Measurements from ENCODE around the gene DCAF10. TPM values are rescaled to one million over a fixed set of nuclear protein-coding genes. Genes with fewer than 3 reads are reported as not detected.
"Not testable (repeated sequence)": the region's sequence is repeated elsewhere in the genome, so short reads cannot be mapped to it uniquely, and the experiment has no call there.

DCAF10 gene
- total and polyA plus RNA-seq, 2 experiments from 2014 or later, result 15.8 to 20.9 TPM

DNA sequence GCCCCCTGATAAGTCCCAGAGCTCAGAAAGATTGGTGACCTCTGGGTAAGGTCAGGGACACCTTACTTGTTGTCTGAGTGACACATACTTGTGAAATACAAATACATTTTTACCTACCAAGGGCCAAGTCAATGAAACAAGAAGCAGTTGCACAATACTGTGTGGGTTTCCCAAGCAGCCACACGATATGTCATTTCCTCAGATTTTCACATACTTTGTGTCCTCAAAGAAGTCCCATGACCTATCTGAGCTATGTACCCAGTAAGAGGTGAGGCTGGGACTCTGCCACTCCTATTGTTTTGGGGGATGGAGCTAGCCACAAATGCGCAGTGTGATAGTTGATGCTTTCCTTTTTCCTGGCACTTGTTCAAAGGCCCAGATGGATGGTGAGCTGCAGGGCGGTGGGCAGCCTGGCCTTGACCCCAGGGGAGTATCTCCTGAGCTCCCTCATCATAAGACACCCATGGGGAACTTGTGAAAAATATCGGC, 108.1 kb downstream of the DCAF10 start:
- H3F3A ChIP-seq (ENCODE audit: insufficient read depth), result no peaks in the 10 kb centered on the region
- in situ Hi-C loops (cut with MboI), result loop anchor here (10.0 kb wide), 2 partner anchors 256 to 436 kb away; no protein-coding TSS in a partner anchor
- H3K4me2 ChIP-seq (ENCODE audit: unreplicated experiment), result no peak overlapping the region
- H3K9ac ChIP-seq, result no peak overlapping the region
- TF ChIP-seq EZH2phosphoT487 (IDR thresholded peaks at IDR 0.05; ENCODE audit: insufficient read depth, low read depth) (no peak), EZH2 (IDR thresholded peaks at IDR 0.05; ENCODE audit: insufficient read depth, poor library complexity, severe bottlenecking) (no peak)
- H3K79me2 ChIP-seq (ENCODE audit: insufficient read depth), result no peaks in the 10 kb centered on the region
- peaks cover 13% of the 10 kb centered on the region for H3K4me1 ChIP-seq (ENCODE audit: insufficient read depth)
- H3K9me2 ChIP-seq (ENCODE audit: insufficient read depth), result no peaks in the 10 kb centered on the region
- no peaks in the 10 kb centered on the region for H4K20me1 ChIP-seq (ENCODE audit: insufficient read depth)
- no peaks in the 10 kb centered on the region for H3K27me3 ChIP-seq (replicated peaks; ENCODE audit: insufficient read depth)
- DNase-seq, result peak; percentile 71
- no peak overlapping the region for H3K27ac ChIP-seq
- no peak overlapping the region for H2AFZ ChIP-seq
- no peak overlapping the region for H3K4me3 ChIP-seq
- 65 to 67% methylated on average over 4 of the region's 4 CpGs for WGBS, 2 experiments (ENCODE audit: low coverage in 1 of 2, low lambda C conversion rate in 2 of 2, missing lambda C conversion rate in 2 of 2)
- no peaks in the 10 kb centered on the region for H3K36me3 ChIP-seq (ENCODE audit: low read depth)
- H3K9me3 ChIP-seq (ENCODE audit: low read depth), result no peaks in the 10 kb centered on the region

DNA sequence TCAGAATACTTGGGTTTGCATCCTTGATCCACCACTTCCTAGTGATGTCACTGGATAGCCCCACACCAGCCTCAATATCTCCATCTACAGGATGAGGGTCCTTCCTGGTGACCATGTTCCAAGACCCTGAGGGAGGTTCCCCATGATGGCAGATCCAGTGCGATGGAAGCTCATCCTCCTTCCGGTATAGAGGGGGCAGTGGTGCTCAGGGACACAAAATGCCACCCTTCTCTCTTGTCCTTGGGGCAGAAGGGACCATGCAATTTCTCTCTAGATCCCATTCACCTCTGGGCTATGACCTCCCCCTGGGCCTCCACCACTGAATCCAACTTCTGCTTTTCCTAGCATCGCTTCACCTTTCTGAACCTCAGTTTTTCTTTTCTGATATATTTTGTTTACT, 108.7 kb downstream of the DCAF10 start:
- in situ Hi-C loops (cut with MboI), result loop anchor here (10.0 kb wide), 2 partner anchors 255 to 435 kb away; no protein-coding TSS in a partner anchor

DNA sequence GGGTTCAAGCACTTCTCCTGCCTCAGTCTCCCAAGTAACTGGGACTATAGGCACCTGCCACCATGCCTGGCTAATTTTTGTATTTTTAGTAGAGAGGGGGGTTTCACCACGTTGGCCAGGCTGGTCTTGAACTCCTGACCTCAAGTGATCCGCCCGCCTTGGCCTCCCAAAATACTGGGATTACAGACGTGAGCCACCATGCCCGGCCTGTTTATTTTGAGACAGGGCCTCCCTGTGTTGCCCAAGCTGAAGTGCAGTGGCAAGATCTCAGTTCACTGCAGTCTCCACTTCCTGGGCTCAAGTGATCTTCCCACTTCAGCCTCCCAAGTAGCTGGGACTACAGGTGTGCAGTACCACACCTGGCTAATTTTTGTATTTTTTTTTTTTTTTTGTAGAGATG, 109.2 kb downstream of the DCAF10 start:
- not testable (repeated sequence) for H3K79me2 ChIP-seq (ENCODE audit: insufficient read depth); H3K9me2 ChIP-seq (ENCODE audit: insufficient read depth); H3K9me3 ChIP-seq (ENCODE audit: low read depth); H2AFZ ChIP-seq; H3F3A ChIP-seq (ENCODE audit: insufficient read depth); H3K36me3 ChIP-seq (ENCODE audit: low read depth); H3K9ac ChIP-seq; H3K4me2 ChIP-seq (ENCODE audit: unreplicated experiment); H3K4me3 ChIP-seq; H3K27ac ChIP-seq; H3K27me3 ChIP-seq (replicated peaks; ENCODE audit: insufficient read depth); DNase-seq; H4K20me1 ChIP-seq (ENCODE audit: insufficient read depth)
- 84% methylated on average over 5 of the region's 5 CpGs for WGBS, 2 experiments (ENCODE audit: low coverage in 1 of 2, low lambda C conversion rate in 2 of 2, missing lambda C conversion rate in 2 of 2)
- H3K4me1 ChIP-seq (ENCODE audit: insufficient read depth), result peaks cover 12% of the 10 kb centered on the region
- in situ Hi-C loops (cut with MboI), result loop anchor here (5.0 to 10.0 kb wide), 3 partner anchors 255 to 452 kb away; no protein-coding TSS in a partner anchor

More for the DNA sequence above, 108.7 kb downstream of the DCAF10 start:
- Histone ChIP-seq H3K9me2 (ENCODE audit: insufficient read depth) (no peaks in the 10 kb centered on the region), H3F3A (ENCODE audit: insufficient read depth) (no peaks in the 10 kb centered on the region), H2AFZ (no peak overlapping the region), H3K4me1 (ENCODE audit: insufficient read depth) (peaks cover 13% of the 10 kb centered on the region), H3K79me2 (ENCODE audit: insufficient read depth) (no peaks in the 10 kb centered on the region), H4K20me1 (ENCODE audit: insufficient read depth) (no peaks in the 10 kb centered on the region), H3K9ac (no peak overlapping the region), H3K27me3 (replicated peaks; ENCODE audit: insufficient read depth) (no peaks in the 10 kb centered on the region), H3K4me3 (no peak overlapping the region), H3K36me3 (ENCODE audit: low read depth) (no peaks in the 10 kb centered on the region), H3K27ac (no peak overlapping the region), H3K9me3 (ENCODE audit: low read depth) (no peaks in the 10 kb centered on the region), H3K4me2 (ENCODE audit: unreplicated experiment) (no peak overlapping the region)
- DNase-seq, result no peak
- TF ChIP-seq EZH2phosphoT487 (IDR thresholded peaks at IDR 0.05; ENCODE audit: insufficient read depth, low read depth), result no peak
- WGBS, 2 experiments (ENCODE audit: low coverage in 1 of 2, low lambda C conversion rate in 2 of 2, missing lambda C conversion rate in 2 of 2), result 80 to 84% methylated on average over 3 of the region's 3 CpGs

DNA sequence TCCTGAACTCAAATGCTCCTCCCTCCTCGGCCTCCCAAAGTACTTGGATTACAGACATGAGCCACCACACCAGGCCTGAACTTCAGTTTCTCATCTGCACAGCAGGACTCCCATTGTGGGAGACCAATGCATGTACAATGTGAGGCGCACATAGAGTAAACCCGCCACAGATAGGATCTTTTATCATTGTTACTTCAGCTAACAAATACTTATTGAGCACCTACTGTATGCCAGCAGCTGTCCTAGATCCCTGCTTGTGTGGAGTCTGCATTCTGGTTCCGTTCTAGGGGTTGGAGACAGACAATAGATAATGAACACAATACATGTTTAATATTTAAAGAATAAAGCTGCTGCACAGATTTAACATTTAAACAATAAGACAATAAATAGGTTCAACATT, 109.7 kb downstream of the DCAF10 start:
- in situ Hi-C loops (cut with MboI), result loop anchor here (5.0 kb wide), 1 partner anchor 452 kb away; no protein-coding TSS in a partner anchor
- Histone ChIP-seq H3F3A (ENCODE audit: insufficient read depth) (0 out of 2 replicates have a peak, but pooled peaks cover 3% of the 10 kb centered on the region), H4K20me1 (ENCODE audit: insufficient read depth) (no peaks in the 10 kb centered on the region), H3K36me3 (ENCODE audit: low read depth) (no peaks in the 10 kb centered on the region), H3K9me2 (ENCODE audit: insufficient read depth) (no peaks in the 10 kb centered on the region), H3K4me3 (no peak overlapping the region), H3K79me2 (ENCODE audit: insufficient read depth) (no peaks in the 10 kb centered on the region), H3K9me3 (ENCODE audit: low read depth) (no peaks in the 10 kb centered on the region), H3K4me1 (ENCODE audit: insufficient read depth) (peaks cover 9% of the 10 kb centered on the region), H3K9ac (no peak overlapping the region), H2AFZ (no peak overlapping the region), H3K27me3 (replicated peaks; ENCODE audit: insufficient read depth) (no peaks in the 10 kb centered on the region), H3K27ac (no peak overlapping the region), H3K4me2 (ENCODE audit: unreplicated experiment) (no peak overlapping the region)
- TF ChIP-seq EZH2 (IDR thresholded peaks at IDR 0.05; ENCODE audit: insufficient read depth, poor library complexity, severe bottlenecking) (no peak), EZH2phosphoT487 (IDR thresholded peaks at IDR 0.05; ENCODE audit: insufficient read depth, low read depth) (no peak)
- no peak for DNase-seq
- 76 to 82% methylated on average over 4 of the region's 4 CpGs for WGBS, 2 experiments (ENCODE audit: low coverage in 1 of 2, low lambda C conversion rate in 2 of 2, missing lambda C conversion rate in 2 of 2)

DNA sequence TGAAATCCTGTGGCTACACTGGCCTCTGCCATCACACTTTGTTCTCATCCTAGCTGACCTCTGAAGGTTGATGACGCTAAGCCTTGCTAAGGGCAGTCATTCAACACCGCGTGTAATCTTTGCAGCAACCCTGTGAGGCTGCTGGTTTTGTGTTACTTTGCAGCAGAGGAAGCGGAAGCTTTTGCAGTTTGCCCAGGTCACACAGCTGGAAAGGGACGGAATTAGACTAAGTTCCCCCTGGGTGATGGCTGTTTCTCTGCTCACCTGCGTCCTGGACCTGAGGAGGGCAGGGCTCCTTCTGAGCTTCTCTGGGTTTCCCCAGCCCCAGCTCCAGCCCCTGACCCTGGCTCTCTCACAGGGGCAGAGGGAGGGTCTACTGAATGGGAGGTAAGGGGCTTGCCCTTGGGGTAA, 110.7 kb downstream of the DCAF10 start:
- Histone ChIP-seq H3K36me3 (ENCODE audit: low read depth) (no peaks in the 10 kb centered on the region), H3K27me3 (replicated peaks; ENCODE audit: insufficient read depth) (no peaks in the 10 kb centered on the region), H3K4me1 (ENCODE audit: insufficient read depth) (peaks cover 9% of the 10 kb centered on the region), H3K4me3 (no peak overlapping the region), H3K9ac (no peak overlapping the region), H3K79me2 (ENCODE audit: insufficient read depth) (no peaks in the 10 kb centered on the region), H4K20me1 (ENCODE audit: insufficient read depth) (no peaks in the 10 kb centered on the region), H3F3A (ENCODE audit: insufficient read depth) (0 out of 2 replicates have a peak, but pooled peaks cover 3% of the 10 kb centered on the region), H3K9me2 (ENCODE audit: insufficient read depth) (no peaks in the 10 kb centered on the region), H2AFZ (no peak overlapping the region), H3K27ac (no peak overlapping the region), H3K4me2 (ENCODE audit: unreplicated experiment) (no peak overlapping the region), H3K9me3 (ENCODE audit: low read depth) (no peaks in the 10 kb centered on the region)
- 73 to 83% methylated on average over 6 of the region's 6 CpGs for WGBS, 2 experiments (ENCODE audit: low coverage in 1 of 2, low lambda C conversion rate in 2 of 2, missing lambda C conversion rate in 2 of 2)
- in situ Hi-C loops (cut with MboI), result loop anchor here (5.0 kb wide), 1 partner anchor 451 kb away; no protein-coding TSS in a partner anchor
- TF ChIP-seq EZH2 (IDR thresholded peaks at IDR 0.05; ENCODE audit: insufficient read depth, poor library complexity, severe bottlenecking), result no peak
- TF ChIP-seq EZH2phosphoT487 (IDR thresholded peaks at IDR 0.05; ENCODE audit: insufficient read depth, low read depth), result no peak
- DNase-seq, result no peak
